ENCODE data around the gene CLEC10A. TPM values are rescaled to one million over a fixed set of nuclear protein-coding genes. Genes with fewer than 3 reads are reported as not detected.

Gene CLEC10A
- total RNA-seq, 4 donors from 2014 or later = 1.5 to 3.5 TPM; not detected in 2

- TF ChIP-seq CTCF (IDR thresholded peaks at IDR 0.05) (no peak), POLR2A (IDR thresholded peaks at IDR 0.05) (no peak)
- DNase-seq = no peak
- Histone ChIP-seq H3K27ac (no peak overlapping the region), H3K36me3 (no peaks in the 10 kb centered on the region), H3K9me3 (no peaks in the 10 kb centered on the region), H3K27me3 (peaks cover 0 to 15% of the 10 kb centered on the region in 2 donors), H3K4me1 (peaks cover 0 to 19% of the 10 kb centered on the region in 2 donors), H3K4me3 (no peak overlapping the region)
- intact Hi-C loops (cut with DNase I; ENCODE audit: low total_unique reads) = no loop called here
These were observed 38.2 kb downstream of the CLEC10A start for GRCh38 chr17:7041607-7042500.

DNA sequence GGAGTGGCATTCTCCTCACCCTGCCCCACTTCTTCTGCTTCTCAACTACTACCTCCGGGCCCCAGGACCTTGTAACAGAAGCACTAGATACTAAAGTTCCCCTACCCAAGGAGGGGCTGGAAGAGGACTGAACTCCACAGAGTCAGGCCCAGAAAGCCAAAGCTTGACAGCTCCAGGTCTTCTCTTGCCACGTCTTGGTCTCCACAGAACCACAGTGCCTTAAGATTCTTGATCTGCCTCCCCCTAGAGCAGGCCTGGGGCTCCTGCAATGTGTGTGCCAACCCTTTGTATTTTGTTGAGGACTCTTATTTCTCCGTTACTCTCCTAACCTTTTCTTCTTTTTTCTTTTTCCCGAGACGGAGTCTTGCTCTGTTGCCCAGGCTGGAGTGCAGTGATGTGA is 40.2 kb downstream of the CLEC10A start:
- Histone ChIP-seq H3K27ac (no peak overlapping the region), H3K27me3 (peaks cover 0 to 15% of the 10 kb centered on the region in 2 donors), H3K36me3 (no peaks in the 10 kb centered on the region), H3K4me3 (no peak overlapping the region), H3K4me1 (peaks cover 0 to 19% of the 10 kb centered on the region in 2 donors), H3K9me3 (no peaks in the 10 kb centered on the region)
- no peak for DNase-seq
- intact Hi-C loops (cut with DNase I; ENCODE audit: low total_unique reads) = no loop called here
- no peak for TF ChIP-seq CTCF (IDR thresholded peaks at IDR 0.05)
- TF ChIP-seq POLR2A (IDR thresholded peaks at IDR 0.05) = no peak

- Histone ChIP-seq H3K27ac (no peak overlapping the region), H3K9me3 (no peaks in the 10 kb centered on the region), H3K36me3 (no peaks in the 10 kb centered on the region)
These were observed 41.8 kb downstream of the CLEC10A start for GRCh38 chr17:7038025-7038862.

GRCh38 chr17:7035591-7036368 is 44.3 kb downstream of the CLEC10A start, which contains the start of gene SLC16A13:
Gene SLC16A13, plus strand, starts transcription at chr17:7036015. Its CDS starts 368 bp downstream, at chr17:7036383.
- Histone ChIP-seq H3K36me3 (no peaks in the 10 kb centered on the region), H3K27ac (peak within 1 kb of the TSS; percentile 47 to 84), H3K4me3 (peak within 1 kb of the TSS; percentile 31 to 56), H3K27me3 (no peaks in the 10 kb centered on the region), H3K9me3 (no peaks in the 10 kb centered on the region), H3K4me1 (no peaks in the 10 kb centered on the region)
- intact Hi-C loops (cut with DNase I; ENCODE audit: low total_unique reads) = no loop called here
- DNase-seq = peak; percentile 82 to 93
- TF ChIP-seq POLR2A (IDR thresholded peaks at IDR 0.05) (peak; percentile 56 to 58), CTCF (IDR thresholded peaks at IDR 0.05) (no peak)

More at GRCh38 chr17:7038025-7038862, 41.8 kb downstream of the CLEC10A start:
- peaks cover 0 to 12% of the 10 kb centered on the region in 2 donors for H3K4me1 ChIP-seq
- H3K27me3 ChIP-seq = peaks cover 0 to 11% of the 10 kb centered on the region in 2 donors
- H3K4me3 ChIP-seq = no peak overlapping the region
- DNase-seq = no peak
- intact Hi-C loops (cut with DNase I; ENCODE audit: low total_unique reads) = no loop called here
- TF ChIP-seq CTCF (IDR thresholded peaks at IDR 0.05) (no peak), POLR2A (IDR thresholded peaks at IDR 0.05) (no peak)
